ENCODE measurements around the gene CHD6. TPM values are rescaled to one million over a fixed set of nuclear protein-coding genes. Genes with fewer than 3 reads are reported as not detected.

CHD6 gene
- total and polyA plus RNA-seq, 2 of the 13 experiments (the other 11 are each of a cell fraction or from before 2014, with no cell fraction given): 14.4 to 52.0 TPM

DNA sequence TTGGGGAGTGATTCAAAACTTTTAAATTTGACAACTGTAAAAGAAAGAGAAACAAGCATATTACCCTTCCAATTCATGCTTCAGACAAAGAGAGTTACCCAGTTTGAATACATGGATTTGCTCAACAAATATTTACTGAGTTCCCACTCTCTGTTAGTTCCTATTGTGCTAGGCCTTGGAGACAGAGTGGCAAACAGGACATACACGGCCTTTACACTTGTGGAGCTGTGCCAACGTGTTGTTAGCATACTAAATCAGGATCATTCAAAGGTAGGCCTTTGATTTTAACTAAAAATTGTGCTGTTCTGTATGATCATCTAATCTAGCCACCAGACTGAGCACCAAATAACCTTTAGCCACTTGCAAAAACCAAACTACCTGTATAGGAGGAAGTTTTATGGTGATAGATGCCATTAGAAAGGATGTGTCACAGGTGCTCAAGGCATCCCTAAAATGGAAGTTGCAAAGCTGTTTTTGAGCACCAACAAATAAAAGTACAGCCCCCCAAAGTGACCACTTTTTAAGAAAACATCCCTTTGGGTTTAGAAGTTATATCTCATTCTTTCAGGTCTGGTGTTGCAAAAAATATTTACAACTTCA is 84.5 kb downstream of the CHD6 start (continued):
- TF ChIP-seq HIC2 (CRISPR knock-in tag; IDR thresholded peaks at IDR 0.05; ENCODE audit: low read depth) (peak; percentile 68; the same call in 1 of the 2 replicates), PLRG1 (conservative IDR thresholded peaks at IDR 0.05) (no peak), ZNF713 (CRISPR knock-in tag; IDR thresholded peaks at IDR 0.05) (no peak), ZNF382 (CRISPR knock-in tag; IDR thresholded peaks at IDR 0.05; ENCODE audit: borderline replicate concordance) (no peak), ONECUT2 (CRISPR knock-in tag; IDR thresholded peaks at IDR 0.05) (peak; percentile 46), GPN1 (CRISPR knock-in tag; IDR thresholded peaks at IDR 0.05; ENCODE audit: borderline replicate concordance) (no peak), KLF9 (CRISPR knock-in tag; IDR thresholded peaks at IDR 0.05; ENCODE audit: low read depth) (peak; percentile 56; the same call in 1 of the 2 replicates), ZNF275 (CRISPR knock-in tag; IDR thresholded peaks at IDR 0.05; ENCODE audit: borderline replicate concordance) (no peak), ZNF841 (CRISPR knock-in tag; IDR thresholded peaks at IDR 0.05; ENCODE audit: borderline replicate concordance) (no peak), ZNF124 (CRISPR knock-in tag; IDR thresholded peaks at IDR 0.05) (0 out of 2 replicates have a peak, but pooled peaks have one; percentile 68), SALL1 (CRISPR knock-in tag; IDR thresholded peaks at IDR 0.05) (peak; percentile 91; the same call in 1 of the 2 replicates), MLX (CRISPR knock-in tag; IDR thresholded peaks at IDR 0.05) (peak; percentile 88), JUN (CRISPR knock-in tag; IDR thresholded peaks at IDR 0.05) (0 out of 2 replicates have a peak, but pooled peaks have one; percentile 35), SAFB2 (CRISPR knock-in tag; IDR thresholded peaks at IDR 0.05; ENCODE audit: borderline replicate concordance, low read depth) (no peak), RXRB (CRISPR knock-in tag; IDR thresholded peaks at IDR 0.05; ENCODE audit: borderline replicate concordance) (peak; percentile 83), ZNF670 (CRISPR knock-in tag; IDR thresholded peaks at IDR 0.05; ENCODE audit: borderline replicate concordance) (peak; percentile 91; the same call in 1 of the 2 replicates)
- TF ChIP-seq, protein P1, sequence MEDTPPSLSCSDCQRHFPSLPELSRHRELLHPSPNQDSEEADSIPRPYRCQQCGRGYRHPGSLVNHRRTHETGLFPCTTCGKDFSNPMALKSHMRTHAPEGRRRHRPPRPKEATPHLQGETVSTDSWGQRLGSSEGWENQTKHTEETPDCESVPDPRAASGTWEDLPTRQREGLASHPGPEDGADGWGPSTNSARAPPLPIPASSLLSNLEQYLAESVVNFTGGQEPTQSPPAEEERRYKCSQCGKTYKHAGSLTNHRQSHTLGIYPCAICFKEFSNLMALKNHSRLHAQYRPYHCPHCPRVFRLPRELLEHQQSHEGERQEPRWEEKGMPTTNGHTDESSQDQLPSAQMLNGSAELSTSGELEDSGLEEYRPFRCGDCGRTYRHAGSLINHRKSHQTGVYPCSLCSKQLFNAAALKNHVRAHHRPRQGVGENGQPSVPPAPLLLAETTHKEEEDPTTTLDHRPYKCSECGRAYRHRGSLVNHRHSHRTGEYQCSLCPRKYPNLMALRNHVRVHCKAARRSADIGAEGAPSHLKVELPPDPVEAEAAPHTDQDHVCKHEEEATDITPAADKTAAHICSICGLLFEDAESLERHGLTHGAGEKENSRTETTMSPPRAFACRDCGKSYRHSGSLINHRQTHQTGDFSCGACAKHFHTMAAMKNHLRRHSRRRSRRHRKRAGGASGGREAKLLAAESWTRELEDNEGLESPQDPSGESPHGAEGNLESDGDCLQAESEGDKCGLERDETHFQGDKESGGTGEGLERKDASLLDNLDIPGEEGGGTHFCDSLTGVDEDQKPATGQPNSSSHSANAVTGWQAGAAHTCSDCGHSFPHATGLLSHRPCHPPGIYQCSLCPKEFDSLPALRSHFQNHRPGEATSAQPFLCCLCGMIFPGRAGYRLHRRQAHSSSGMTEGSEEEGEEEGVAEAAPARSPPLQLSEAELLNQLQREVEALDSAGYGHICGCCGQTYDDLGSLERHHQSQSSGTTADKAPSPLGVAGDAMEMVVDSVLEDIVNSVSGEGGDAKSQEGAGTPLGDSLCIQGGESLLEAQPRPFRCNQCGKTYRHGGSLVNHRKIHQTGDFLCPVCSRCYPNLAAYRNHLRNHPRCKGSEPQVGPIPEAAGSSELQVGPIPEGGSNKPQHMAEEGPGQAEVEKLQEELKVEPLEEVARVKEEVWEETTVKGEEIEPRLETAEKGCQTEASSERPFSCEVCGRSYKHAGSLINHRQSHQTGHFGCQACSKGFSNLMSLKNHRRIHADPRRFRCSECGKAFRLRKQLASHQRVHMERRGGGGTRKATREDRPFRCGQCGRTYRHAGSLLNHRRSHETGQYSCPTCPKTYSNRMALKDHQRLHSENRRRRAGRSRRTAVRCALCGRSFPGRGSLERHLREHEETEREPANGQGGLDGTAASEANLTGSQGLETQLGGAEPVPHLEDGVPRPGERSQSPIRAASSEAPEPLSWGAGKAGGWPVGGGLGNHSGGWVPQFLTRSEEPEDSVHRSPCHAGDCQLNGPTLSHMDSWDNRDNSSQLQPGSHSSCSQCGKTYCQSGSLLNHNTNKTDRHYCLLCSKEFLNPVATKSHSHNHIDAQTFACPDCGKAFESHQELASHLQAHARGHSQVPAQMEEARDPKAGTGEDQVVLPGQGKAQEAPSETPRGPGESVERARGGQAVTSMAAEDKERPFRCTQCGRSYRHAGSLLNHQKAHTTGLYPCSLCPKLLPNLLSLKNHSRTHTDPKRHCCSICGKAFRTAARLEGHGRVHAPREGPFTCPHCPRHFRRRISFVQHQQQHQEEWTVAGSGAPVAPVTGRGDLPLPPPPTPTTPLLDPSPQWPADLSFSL (CRISPR knock-in tag; IDR thresholded peaks at IDR 0.05): peak; percentile 66; the same call in 1 of the 2 replicates
- TF ChIP-seq, protein P2, sequence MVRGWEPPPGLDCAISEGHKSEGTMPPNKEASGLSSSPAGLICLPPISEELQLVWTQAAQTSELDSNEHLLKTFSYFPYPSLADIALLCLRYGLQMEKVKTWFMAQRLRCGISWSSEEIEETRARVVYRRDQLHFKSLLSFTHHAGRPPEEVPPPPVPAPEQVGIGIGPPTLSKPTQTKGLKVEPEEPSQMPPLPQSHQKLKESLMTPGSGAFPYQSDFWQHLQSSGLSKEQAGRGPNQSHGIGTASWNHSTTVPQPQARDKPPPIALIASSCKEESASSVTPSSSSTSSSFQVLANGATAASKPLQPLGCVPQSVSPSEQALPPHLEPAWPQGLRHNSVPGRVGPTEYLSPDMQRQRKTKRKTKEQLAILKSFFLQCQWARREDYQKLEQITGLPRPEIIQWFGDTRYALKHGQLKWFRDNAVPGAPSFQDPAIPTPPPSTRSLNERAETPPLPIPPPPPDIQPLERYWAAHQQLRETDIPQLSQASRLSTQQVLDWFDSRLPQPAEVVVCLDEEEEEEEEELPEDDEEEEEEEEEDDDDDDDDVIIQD (CRISPR knock-in tag; IDR thresholded peaks at IDR 0.05; ENCODE audit: low read depth): peak; percentile 79; the same call in 1 of the 2 replicates

Measured in HepG2 (cell line).